IPS-18a (cell line): ENCODE data around the gene VRK3.
A peak's percentile ranks its signal among the peaks of the same experiment; 100 is the strongest.

Experiments used
- H3K27ac ChIP-seq: one replicate; pipeline ENCODE4 v1.5.1; 2013; ENCODE audit warnings: low read length
- H3K27me3 ChIP-seq: one replicate; pipeline ENCODE4 v1.6.1; 2013; ENCODE audit warnings: mild to moderate bottlenecking, low read length; ENCODE audit not compliant: control insufficient read depth, insufficient read depth
- H3K36me3 ChIP-seq: one replicate; pipeline ENCODE4 v1.6.1; 2013; ENCODE audit warnings: low read depth, low read length; ENCODE audit not compliant: control insufficient read depth
- H3K4me1 ChIP-seq: one replicate; pipeline ENCODE4 v1.6.1; 2013; ENCODE audit warnings: low read depth, low read length; ENCODE audit not compliant: control insufficient read depth
- H3K4me3 ChIP-seq: one replicate; pipeline ENCODE4 v1.5.1; 2013; ENCODE audit warnings: low read length
- H3K9ac ChIP-seq: one replicate; pipeline ENCODE4 v1.6.1; 2013; ENCODE audit warnings: mild to moderate bottlenecking, low read length, moderate library complexity
- H3K9me3 ChIP-seq: one replicate; pipeline ENCODE4 v1.6.1; 2013; ENCODE audit warnings: low read depth, low read length; ENCODE audit not compliant: control insufficient read depth

VRK3 gene

GRCh38 chr19:50026550-50026906 is 1.4 kb upstream of the VRK3 start:
- peak overlapping the region; percentile 62 for H3K9ac ChIP-seq
- no peaks in the 10 kb centered on the region for H3K27me3 ChIP-seq
- no peak overlapping the region for H3K27ac ChIP-seq
- no peaks in the 10 kb centered on the region for H3K9me3 ChIP-seq
- H3K4me1 ChIP-seq: peaks cover 5% of the 10 kb centered on the region
- H3K4me3 ChIP-seq: peak overlapping the region; percentile 72
- H3K36me3 ChIP-seq: peaks cover 5% of the 10 kb centered on the region

- H3K4me1 ChIP-seq: peaks cover 5% of the 10 kb centered on the region
- peak within 1 kb of the TSS; percentile 85 for H3K4me3 ChIP-seq
- H3K27ac ChIP-seq: peak within 1 kb of the TSS; percentile 70
- H3K9ac ChIP-seq: peak within 1 kb of the TSS; percentile 73
- H3K9me3 ChIP-seq: no peaks in the 10 kb centered on the region
- no peaks in the 10 kb centered on the region for H3K27me3 ChIP-seq
- peaks cover 3% of the 10 kb centered on the region for H3K36me3 ChIP-seq
Measured at GRCh38 chr19:50025794-50026549, 800 bp upstream of the VRK3 start, which contains the start of gene ZNF473. TSS of gene ZNF473 (plus strand) at chr19:50026005. CDS start at chr19:50031083, 5,078 bp downstream.

GRCh38 chr19:50024719-50025021 is 502 bp downstream of the VRK3 start:
- Histone ChIP-seq H3K4me3 (peak overlapping the region; percentile 85), H3K27me3 (no peaks in the 10 kb centered on the region), H3K4me1 (peaks cover 5% of the 10 kb centered on the region), H3K27ac (peak overlapping the region; percentile 18), H3K9me3 (no peaks in the 10 kb centered on the region), H3K9ac (peak overlapping the region; percentile 73), H3K36me3 (no peaks in the 10 kb centered on the region)

GRCh38 chr19:50022823-50023222 is 2.3 kb downstream of the VRK3 start:
- Histone ChIP-seq H3K9ac (no peak overlapping the region), H3K4me1 (peaks cover 5% of the 10 kb centered on the region), H3K9me3 (no peaks in the 10 kb centered on the region), H3K27me3 (no peaks in the 10 kb centered on the region), H3K27ac (no peak overlapping the region), H3K4me3 (no peak overlapping the region), H3K36me3 (no peaks in the 10 kb centered on the region)

- Histone ChIP-seq H3K9me3 (no peaks in the 10 kb centered on the region), H3K27me3 (no peaks in the 10 kb centered on the region), H3K4me3 (no peak overlapping the region), H3K4me1 (peaks cover 5% of the 10 kb centered on the region), H3K36me3 (peaks cover 10% of the 10 kb centered on the region), H3K27ac (no peak overlapping the region), H3K9ac (no peak overlapping the region)
Measured at GRCh38 chr19:50020481-50020880, 4.7 kb downstream of the VRK3 start.

GRCh38 chr19:50016225-50016807 is 8.9 kb downstream of the VRK3 start:
- Histone ChIP-seq H3K27me3 (no peaks in the 10 kb centered on the region), H3K9me3 (no peaks in the 10 kb centered on the region), H3K4me3 (no peak overlapping the region), H3K4me1 (no peaks in the 10 kb centered on the region), H3K27ac (no peak overlapping the region), H3K36me3 (peaks cover 18% of the 10 kb centered on the region), H3K9ac (no peak overlapping the region)

- H3K27ac ChIP-seq: no peak overlapping the region
- H3K9ac ChIP-seq: no peak overlapping the region
- no peaks in the 10 kb centered on the region for H3K4me1 ChIP-seq
- H3K4me3 ChIP-seq: no peak overlapping the region
- no peaks in the 10 kb centered on the region for H3K27me3 ChIP-seq
- peaks cover 15% of the 10 kb centered on the region for H3K36me3 ChIP-seq
- H3K9me3 ChIP-seq: no peaks in the 10 kb centered on the region
Measured at GRCh38 chr19:50008532-50008931, 16.6 kb downstream of the VRK3 start.

- Histone ChIP-seq H3K27ac (no peak overlapping the region), H3K4me3 (no peak overlapping the region), H3K9ac (no peak overlapping the region), H3K9me3 (no peaks in the 10 kb centered on the region), H3K36me3 (peaks cover 21% of the 10 kb centered on the region), H3K27me3 (no peaks in the 10 kb centered on the region), H3K4me1 (no peaks in the 10 kb centered on the region)
Measured at GRCh38 chr19:50007947-50008346, 17.2 kb downstream of the VRK3 start.

- H3K27ac ChIP-seq: no peak overlapping the region
- H3K4me3 ChIP-seq: no peak overlapping the region
- no peak overlapping the region for H3K9ac ChIP-seq
- H3K36me3 ChIP-seq: peaks cover 21% of the 10 kb centered on the region
- no peaks in the 10 kb centered on the region for H3K4me1 ChIP-seq
- H3K27me3 ChIP-seq: no peaks in the 10 kb centered on the region
- H3K9me3 ChIP-seq: no peaks in the 10 kb centered on the region
Measured at GRCh38 chr19:50007170-50007569, 18.0 kb downstream of the VRK3 start.

GRCh38 chr19:50005428-50005827 is 19.7 kb downstream of the VRK3 start:
- H3K9me3 ChIP-seq: no peaks in the 10 kb centered on the region
- H3K27ac ChIP-seq: no peak overlapping the region
- H3K9ac ChIP-seq: no peak overlapping the region
- peaks cover 26% of the 10 kb centered on the region for H3K36me3 ChIP-seq
- H3K27me3 ChIP-seq: no peaks in the 10 kb centered on the region
- no peaks in the 10 kb centered on the region for H3K4me1 ChIP-seq
- H3K4me3 ChIP-seq: no peak overlapping the region

GRCh38 chr19:50003810-50004419 is 21.3 kb downstream of the VRK3 start:
- no peaks in the 10 kb centered on the region for H3K9me3 ChIP-seq
- no peaks in the 10 kb centered on the region for H3K4me1 ChIP-seq
- H3K27ac ChIP-seq: no peak overlapping the region
- no peaks in the 10 kb centered on the region for H3K27me3 ChIP-seq
- H3K36me3 ChIP-seq: peaks cover 30% of the 10 kb centered on the region
- no peak overlapping the region for H3K9ac ChIP-seq
- no peak overlapping the region for H3K4me3 ChIP-seq
